Choroid plexus epithelial cell (primary cell): ENCODE measurements around the gene NATD1.
"Not testable (repeated sequence)": the region's sequence is repeated elsewhere in the genome, so short reads cannot be mapped to it uniquely, and the experiment has no call there.

Experiments used
- DNase-seq: peaks from one replicate; pipeline ENCODE4 v3.0.0-alpha.2; 2010; ENCODE audit warnings: low read depth
- H3K4me3 ChIP-seq: 2 replicates; pipeline ENCODE4 v1.5.1; 2011; ENCODE audit warnings: low read depth, mild to moderate bottlenecking, control low read depth, low read length, moderate library complexity
- TF ChIP-seq, protein P1 (sequence below): conservative IDR thresholded peaks from 2 replicates; pipeline ENCODE4 v1.5.1; 2011; ENCODE audit warnings: low read depth, mild to moderate bottlenecking, control low read depth, inconsistent platforms, low read length, moderate library complexity

NATD1 gene

DNA sequence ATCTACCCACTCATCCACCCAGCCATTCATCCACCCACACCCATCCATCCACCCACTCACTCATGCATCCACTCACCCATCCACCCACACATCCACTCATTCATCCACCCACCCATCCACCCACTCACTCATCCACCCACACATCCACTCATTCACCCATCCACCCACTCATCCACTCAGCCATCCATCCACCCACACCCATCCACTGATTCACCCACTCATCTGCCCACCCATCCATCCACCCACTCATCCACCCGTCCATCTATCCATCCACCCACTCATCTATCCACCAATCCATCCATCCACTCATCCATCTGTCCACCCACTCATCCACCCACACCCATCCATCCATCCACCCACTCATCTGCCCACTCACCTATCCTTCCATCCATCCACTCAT is 17.3 kb downstream of the NATD1 start:
- TF ChIP-seq, protein P1, sequence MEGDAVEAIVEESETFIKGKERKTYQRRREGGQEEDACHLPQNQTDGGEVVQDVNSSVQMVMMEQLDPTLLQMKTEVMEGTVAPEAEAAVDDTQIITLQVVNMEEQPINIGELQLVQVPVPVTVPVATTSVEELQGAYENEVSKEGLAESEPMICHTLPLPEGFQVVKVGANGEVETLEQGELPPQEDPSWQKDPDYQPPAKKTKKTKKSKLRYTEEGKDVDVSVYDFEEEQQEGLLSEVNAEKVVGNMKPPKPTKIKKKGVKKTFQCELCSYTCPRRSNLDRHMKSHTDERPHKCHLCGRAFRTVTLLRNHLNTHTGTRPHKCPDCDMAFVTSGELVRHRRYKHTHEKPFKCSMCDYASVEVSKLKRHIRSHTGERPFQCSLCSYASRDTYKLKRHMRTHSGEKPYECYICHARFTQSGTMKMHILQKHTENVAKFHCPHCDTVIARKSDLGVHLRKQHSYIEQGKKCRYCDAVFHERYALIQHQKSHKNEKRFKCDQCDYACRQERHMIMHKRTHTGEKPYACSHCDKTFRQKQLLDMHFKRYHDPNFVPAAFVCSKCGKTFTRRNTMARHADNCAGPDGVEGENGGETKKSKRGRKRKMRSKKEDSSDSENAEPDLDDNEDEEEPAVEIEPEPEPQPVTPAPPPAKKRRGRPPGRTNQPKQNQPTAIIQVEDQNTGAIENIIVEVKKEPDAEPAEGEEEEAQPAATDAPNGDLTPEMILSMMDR, result no peak
- H3K4me3 ChIP-seq, result no peak overlapping the region
- no peak for DNase-seq

DNA sequence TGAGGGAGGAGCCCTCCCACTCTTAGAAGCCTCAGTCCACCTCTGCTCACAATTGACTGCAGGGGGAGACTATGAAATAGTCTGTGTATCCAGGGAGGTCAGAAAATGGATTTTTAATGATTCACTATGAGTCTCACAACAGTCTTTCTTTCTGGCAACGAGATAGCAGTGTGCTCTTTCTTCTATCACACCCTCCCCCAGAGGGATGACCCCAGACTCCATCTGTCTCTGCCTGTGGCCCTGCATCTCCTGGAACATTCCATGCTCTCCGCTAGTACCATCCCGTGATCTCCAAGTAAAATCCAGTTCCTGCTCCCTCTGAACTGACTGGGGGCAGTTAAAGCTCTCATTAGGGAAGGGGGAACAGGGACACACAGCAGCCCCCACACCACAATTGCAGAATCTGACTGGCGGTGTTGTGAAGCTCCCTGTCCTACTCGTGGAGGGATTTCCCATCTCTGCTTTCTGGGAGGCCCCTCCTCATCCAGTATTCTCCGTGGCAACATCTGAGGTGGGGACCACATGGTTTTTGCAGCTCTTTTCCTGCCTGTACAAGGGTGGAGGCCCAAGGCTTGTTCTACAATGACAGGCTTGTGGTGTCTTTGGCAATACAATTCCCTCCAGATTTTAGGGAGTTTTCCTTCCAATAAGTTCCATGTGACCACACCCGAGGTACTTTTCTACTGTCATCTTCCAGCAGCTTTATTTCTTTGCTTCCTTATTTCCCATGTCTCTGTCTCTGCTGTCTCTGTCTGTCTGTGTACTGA is 19.4 kb downstream of the NATD1 start:
- no peak overlapping the region for H3K4me3 ChIP-seq
- DNase-seq, result no peak
- TF ChIP-seq, protein P1, result no peak

DNA sequence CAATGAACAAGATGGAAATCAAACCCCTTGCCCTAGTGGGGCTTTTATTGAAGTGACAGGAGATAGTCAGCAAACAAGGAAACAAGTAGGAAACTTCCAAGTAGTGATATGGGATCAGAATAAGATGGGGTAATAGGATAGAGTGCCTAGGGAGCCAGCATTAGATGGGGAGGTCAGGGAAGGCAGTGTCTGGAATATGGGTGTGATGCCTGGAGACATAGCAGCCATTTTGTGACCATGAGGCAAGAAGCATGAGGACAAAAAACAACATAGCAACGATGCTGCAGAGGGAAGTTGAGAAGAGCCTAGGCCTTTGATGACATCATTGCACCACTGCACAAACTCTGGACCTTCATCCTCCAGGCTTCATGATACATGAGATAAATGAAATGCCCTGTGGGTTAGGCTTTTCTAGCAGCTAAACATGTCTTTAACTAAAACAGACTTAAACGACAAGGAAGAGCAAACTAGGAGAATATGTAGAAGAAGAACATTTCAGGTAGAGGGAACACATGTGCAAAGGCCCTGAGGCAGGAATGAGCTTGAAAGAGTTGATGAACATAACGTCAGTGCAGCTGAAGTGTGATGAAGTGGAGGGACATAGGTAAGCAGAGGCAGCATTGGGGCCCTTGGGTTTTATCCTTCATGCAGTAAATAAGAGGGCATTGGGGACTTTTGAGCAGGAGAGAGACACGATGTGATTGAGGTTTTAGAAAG is 21.0 kb downstream of the NATD1 start:
- DNase-seq, result no peak
- TF ChIP-seq, protein P1, result no peak
- no peak overlapping the region for H3K4me3 ChIP-seq

DNA sequence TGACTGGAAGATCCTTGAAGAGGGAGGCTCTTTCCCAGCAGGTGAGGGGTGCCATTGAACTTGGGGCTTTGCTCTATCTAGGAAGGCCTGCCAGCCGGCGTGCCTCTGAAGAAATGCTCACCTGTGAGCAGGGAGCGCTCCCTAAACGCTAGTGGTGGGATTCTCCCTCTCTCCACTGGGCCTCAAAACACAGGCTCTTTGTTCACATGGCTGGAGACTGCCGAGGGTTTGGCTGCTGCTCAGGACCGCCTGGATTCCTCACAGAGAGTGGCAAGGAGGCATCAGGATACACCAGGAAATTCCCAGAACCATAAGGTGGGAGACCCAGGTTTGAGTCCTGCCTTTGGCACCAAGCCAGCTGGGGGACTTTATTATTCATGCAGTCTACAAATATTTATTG is 21.7 kb downstream of the NATD1 start:
- TF ChIP-seq, protein P1, result no peak
- DNase-seq, result no peak
- H3K4me3 ChIP-seq, result no peak overlapping the region

DNA sequence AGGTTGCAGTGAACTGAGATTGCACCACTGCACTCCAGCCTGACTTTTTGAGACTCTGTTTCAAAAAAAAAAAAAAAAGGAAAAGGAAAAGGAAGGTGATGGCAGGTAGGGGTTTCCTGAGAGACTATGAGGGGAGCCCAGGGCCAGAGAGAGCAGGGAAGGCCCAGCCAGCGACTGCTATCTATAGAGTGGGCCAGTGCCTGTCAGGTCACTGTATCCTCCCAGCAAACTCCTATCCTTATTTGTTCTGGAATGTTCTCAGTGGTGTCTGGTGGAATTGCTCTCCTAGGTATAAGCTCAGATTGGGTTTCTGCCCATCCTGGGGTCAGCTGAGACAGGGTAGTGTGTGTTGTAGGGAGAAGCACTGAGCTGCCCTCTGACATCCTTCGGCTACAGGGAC is 24.4 kb downstream of the NATD1 start:
- no peak for DNase-seq
- TF ChIP-seq, protein P1, result no peak
- no peak overlapping the region for H3K4me3 ChIP-seq

DNA sequence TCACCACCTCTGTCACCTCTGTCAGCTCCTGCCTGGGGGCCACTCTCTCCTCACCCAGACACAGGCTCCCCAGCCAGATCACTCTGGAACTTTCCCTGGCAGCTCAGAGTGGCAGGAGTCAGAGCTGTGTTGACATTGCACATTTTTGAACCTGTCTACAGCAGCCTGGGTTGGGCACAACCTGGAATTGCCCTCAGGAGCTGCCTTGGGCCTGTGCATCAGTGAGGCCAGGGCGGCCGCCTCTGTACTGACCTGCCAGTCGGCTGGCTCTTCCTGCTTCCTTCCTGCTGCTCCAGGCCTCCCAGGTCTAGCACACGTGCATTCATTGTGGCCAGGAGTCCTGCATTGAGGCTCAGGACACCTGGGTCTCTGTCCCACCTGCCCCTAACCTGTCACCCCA is 25.1 kb downstream of the NATD1 start:
- TF ChIP-seq, protein P1, result no peak
- no peak overlapping the region for H3K4me3 ChIP-seq
- no peak for DNase-seq

DNA sequence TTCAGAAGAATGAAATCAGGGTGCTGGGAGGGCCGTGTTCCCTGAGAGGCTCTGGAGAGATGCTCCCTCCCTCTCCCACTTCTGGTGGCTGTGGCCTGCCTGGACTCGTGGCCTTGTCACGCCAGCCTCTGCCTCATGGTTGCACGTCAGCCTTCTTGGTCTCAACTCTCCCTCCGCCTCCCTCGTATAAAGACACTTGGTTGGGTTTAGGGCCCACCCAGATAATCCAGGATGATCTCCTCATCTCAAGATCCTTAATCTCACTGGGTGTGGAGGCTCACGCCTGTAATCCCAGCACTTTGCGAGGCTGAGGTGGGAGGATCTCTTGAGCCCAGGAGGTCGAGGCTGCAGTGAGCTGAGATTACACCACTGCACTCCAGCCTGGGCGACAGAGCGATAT is 25.9 kb downstream of the NATD1 start:
- not testable (repeated sequence) for H3K4me3 ChIP-seq, DNase-seq
